Activated naive CD4-positive, alpha-beta T cell treated with anti-CD3 and anti-CD28 coated beads, Interleukin-2, amount 50 U/mL, for 72 hours (primary cell): ENCODE measurements around the gene SAV1. TPM values are rescaled to one million over a fixed set of nuclear protein-coding genes. Genes with fewer than 3 reads are reported as not detected.
"Not testable (repeated sequence)": the region's sequence is repeated elsewhere in the genome, so short reads cannot be mapped to it uniquely, and the experiment has no call there.

Source experiments
- ATAC-seq, 2 donors: fragments of 150-1000 bp; cut with Tn5 transposase; 2 replicates each; pipeline ENCODE4 v1.10.0; 2021; ENCODE audit warnings: mild to moderate bottlenecking in 2 of 2, moderate library complexity in 2 of 2
- DNase-seq, 2 donors: peaks; one replicate each; pipeline ENCODE4 v3.0.0; 2021 to 2022; ENCODE audit warnings: low spot score in 2 of 2
- H3K27ac Mint-ChIP-seq, 2 donors: one replicate each; pipeline ENCODE4 v1.8.0; 2022; ENCODE audit warnings: mild to moderate bottlenecking in 2 of 2, mixed read lengths in 2 of 2
- H3K36me3 Mint-ChIP-seq, 2 donors: one replicate each; pipeline ENCODE4 v1.8.0; 2022; ENCODE audit warnings: mixed read lengths in 2 of 2
- H3K9me3 Mint-ChIP-seq, 2 donors: one replicate each; pipeline ENCODE4 v1.8.0; 2022; ENCODE audit warnings: mixed read lengths in 2 of 2
- total RNA-seq, 2 donors: library from RNA; stranded (reverse); gene quantifications; one replicate each; pipeline ENCODE4 v1.2.3, GENCODE V29; 2022

The SAV1 gene
- total RNA-seq, 2 donors from 2014 or later: 7.1 to 13.9 TPM

GRCh38 chr14:50670196-50670865 lies 2.2 kb upstream of the SAV1 start:
- no peak for DNase-seq
- Mint-ChIP-seq H3K27ac (no peak overlapping the region), H3K9me3 (no peaks in the 10 kb centered on the region), H3K36me3 (peaks cover 6 to 8% of the 10 kb centered on the region in 2 donors)
- ATAC-seq: no peak

GRCh38 chr14:50669441-50669986 lies 1.4 kb upstream of the SAV1 start:
- H3K9me3 Mint-ChIP-seq: no peaks in the 10 kb centered on the region
- no peak for ATAC-seq
- peaks cover 6 to 8% of the 10 kb centered on the region in 2 donors for H3K36me3 Mint-ChIP-seq
- H3K27ac Mint-ChIP-seq: no peak overlapping the region
- DNase-seq: no peak

GRCh38 chr14:50668826-50669143 lies 679 bp upstream of the SAV1 start:
- ATAC-seq: no peak
- no peak for DNase-seq
- H3K27ac Mint-ChIP-seq: no peak overlapping the region
- H3K9me3 Mint-ChIP-seq: no peaks in the 10 kb centered on the region
- peaks cover 8 to 10% of the 10 kb centered on the region in 2 donors for H3K36me3 Mint-ChIP-seq

GRCh38 chr14:50667684-50667995 lies 466 bp downstream of the SAV1 start:
- H3K36me3 Mint-ChIP-seq: peaks cover 12 to 14% of the 10 kb centered on the region in 2 donors
- DNase-seq (no peak), ATAC-seq (peak; percentile 55 to 69)
- H3K27ac Mint-ChIP-seq: peak overlapping the region in 1 of 2 donors; percentile 44
- no peaks in the 10 kb centered on the region for H3K9me3 Mint-ChIP-seq

GRCh38 chr14:50666772-50667683 lies 1.1 kb downstream of the SAV1 start:
- Mint-ChIP-seq H3K27ac (peak overlapping the region in 1 of 2 donors; percentile 44), H3K9me3 (no peaks in the 10 kb centered on the region), H3K36me3 (peaks cover 12 to 14% of the 10 kb centered on the region in 2 donors)
- DNase-seq (peak in 1 of 2 donors; percentile 7), ATAC-seq (peak; percentile 19 to 29)

GRCh38 chr14:50665300-50665699 lies 2.8 kb downstream of the SAV1 start:
- not testable (repeated sequence) for ATAC-seq, H3K27ac Mint-ChIP-seq, DNase-seq, H3K9me3 Mint-ChIP-seq
- peaks cover 14 to 23% of the 10 kb centered on the region in 2 donors for H3K36me3 Mint-ChIP-seq

GRCh38 chr14:50664579-50664978 lies 3.5 kb downstream of the SAV1 start:
- not testable (repeated sequence) for ATAC-seq, DNase-seq, H3K9me3 Mint-ChIP-seq, H3K27ac Mint-ChIP-seq
- H3K36me3 Mint-ChIP-seq: peaks cover 14 to 23% of the 10 kb centered on the region in 2 donors

- Mint-ChIP-seq H3K9me3 (no peaks in the 10 kb centered on the region), H3K36me3 (peaks cover 7 to 17% of the 10 kb centered on the region in 2 donors), H3K27ac (no peak overlapping the region)
- DNase-seq (no peak), ATAC-seq (no peak)
Measured at GRCh38 chr14:50659327-50659974, 8.7 kb downstream of the SAV1 start.

- H3K36me3 Mint-ChIP-seq: peaks cover 0 to 10% of the 10 kb centered on the region in 2 donors
- no peak for ATAC-seq
Measured at GRCh38 chr14:50658203-50658602, 9.9 kb downstream of the SAV1 start.

GRCh38 chr14:50657753-50658152 lies 10.4 kb downstream of the SAV1 start:
- Mint-ChIP-seq H3K9me3 (no peaks in the 10 kb centered on the region), H3K36me3 (peaks cover 0 to 10% of the 10 kb centered on the region in 2 donors), H3K27ac (no peak overlapping the region)
- no peak for ATAC-seq
- DNase-seq: no peak

More at GRCh38 chr14:50658203-50658602, 9.9 kb downstream of the SAV1 start:
- DNase-seq: no peak
- Mint-ChIP-seq H3K27ac (no peak overlapping the region), H3K9me3 (no peaks in the 10 kb centered on the region)

GRCh38 chr14:50656776-50657175 lies 11.3 kb downstream of the SAV1 start:
- no peak for ATAC-seq
- Mint-ChIP-seq H3K9me3 (no peaks in the 10 kb centered on the region), H3K27ac (no peak overlapping the region), H3K36me3 (peaks cover 0 to 10% of the 10 kb centered on the region in 2 donors)
- DNase-seq: no peak

- no peak overlapping the region for H3K27ac Mint-ChIP-seq
- no peak for DNase-seq
- H3K36me3 Mint-ChIP-seq: no peaks in the 10 kb centered on the region
- no peaks in the 10 kb centered on the region for H3K9me3 Mint-ChIP-seq
- ATAC-seq: no peak
Measured at GRCh38 chr14:50649691-50650090, 18.4 kb downstream of the SAV1 start.

- no peak for ATAC-seq
Measured at GRCh38 chr14:50647753-50648152, 20.4 kb downstream of the SAV1 start.

GRCh38 chr14:50647282-50647681 lies 20.8 kb downstream of the SAV1 start:
- H3K9me3 Mint-ChIP-seq: no peaks in the 10 kb centered on the region
- no peak overlapping the region for H3K27ac Mint-ChIP-seq
- DNase-seq: no peak
- ATAC-seq: no peak
- no peaks in the 10 kb centered on the region for H3K36me3 Mint-ChIP-seq

More at GRCh38 chr14:50647753-50648152, 20.4 kb downstream of the SAV1 start:
- no peak for DNase-seq
- Mint-ChIP-seq H3K27ac (no peak overlapping the region), H3K9me3 (no peaks in the 10 kb centered on the region), H3K36me3 (no peaks in the 10 kb centered on the region)

GRCh38 chr14:50635141-50635540 lies 33.0 kb downstream of the SAV1 start:
- H3K9me3 Mint-ChIP-seq: no peaks in the 10 kb centered on the region
- no peak for DNase-seq
- no peak overlapping the region for H3K27ac Mint-ChIP-seq
- no peaks in the 10 kb centered on the region for H3K36me3 Mint-ChIP-seq
- no peak for ATAC-seq

- H3K9me3 Mint-ChIP-seq: no peaks in the 10 kb centered on the region
- H3K27ac Mint-ChIP-seq: no peak overlapping the region
- DNase-seq (no peak), ATAC-seq (no peak)
- no peaks in the 10 kb centered on the region for H3K36me3 Mint-ChIP-seq
Measured at GRCh38 chr14:50633954-50634353, 34.2 kb downstream of the SAV1 start.

GRCh38 chr14:50631408-50631821 lies 36.7 kb downstream of the SAV1 start:
- DNase-seq: no peak
- ATAC-seq: no peak
- Mint-ChIP-seq H3K27ac (no peak overlapping the region), H3K9me3 (no peaks in the 10 kb centered on the region), H3K36me3 (no peaks in the 10 kb centered on the region)
